Subcutaneous abdominal adipose tissue (tissue), 5 donors: Measurements from ENCODE around the gene OR8B4.
"Not testable (repeated sequence)": the region's sequence is repeated elsewhere in the genome, so short reads cannot be mapped to it uniquely, and the experiment has no call there.

ENCODE experiments used
- H3K27ac ChIP-seq: one replicate; pipeline ENCODE4 v1.7.0; 2013; ENCODE audit warnings: low read depth, mild to moderate bottlenecking, inconsistent platforms, low read length, moderate library complexity
- H3K27me3 ChIP-seq, 5 donors: one replicate each; pipeline ENCODE4 v1.7.0; 2013; ENCODE audit warnings: low read length in 5 of 5, inconsistent platforms in 1 of 5; ENCODE audit not compliant: control insufficient read depth in 5 of 5, insufficient read depth in 4 of 5
- H3K36me3 ChIP-seq, 5 donors: one replicate each; pipeline ENCODE4 v1.7.0; 2013; ENCODE audit warnings: low read length in 5 of 5; ENCODE audit not compliant: control insufficient read depth in 5 of 5, insufficient read depth in 5 of 5
- H3K4me1 ChIP-seq, 5 donors: one replicate each; pipeline ENCODE4 v1.7.0; 2013; ENCODE audit warnings: low read length in 5 of 5, mild to moderate bottlenecking in 3 of 5, moderate library complexity in 1 of 5; ENCODE audit not compliant: control insufficient read depth in 5 of 5, insufficient read depth in 5 of 5
- H3K4me3 ChIP-seq, 5 donors: one replicate each; pipeline ENCODE4 v1.7.0; 2013; ENCODE audit warnings: low read length in 5 of 5, low read depth in 1 of 5
- H3K9ac ChIP-seq, 5 donors: one replicate each; pipeline ENCODE4 v1.7.0; 2013; ENCODE audit warnings: low read length in 5 of 5, mild to moderate bottlenecking in 4 of 5, moderate library complexity in 3 of 5
- H3K9me3 ChIP-seq, 5 donors: one replicate each; pipeline ENCODE4 v1.7.0; 2013; ENCODE audit warnings: low read length in 5 of 5; ENCODE audit not compliant: control insufficient read depth in 5 of 5
- donor health status: healthy.
- donor health status: healthy.
- donor health status: healthy.
- donor health status: healthy.
- donor health status: healthy.

OR8B4 gene

GRCh38 chr11:124421043-124421442 lies 3.6 kb downstream of the OR8B4 start:
- no peaks in the 10 kb centered on the region for H3K9me3 ChIP-seq
- H3K27me3 ChIP-seq, result peaks cover 0 to 6% (median 0%) of the 10 kb centered on the region in 5 donors
- H3K4me3 ChIP-seq, result no peak overlapping the region
- H3K4me1 ChIP-seq, result no peaks in the 10 kb centered on the region
- H3K36me3 ChIP-seq, result no peaks in the 10 kb centered on the region
- no peak overlapping the region for H3K27ac ChIP-seq
- H3K9ac ChIP-seq, result no peak overlapping the region

GRCh38 chr11:124415356-124415923 lies 9.2 kb downstream of the OR8B4 start:
- H3K9ac ChIP-seq, result no peak overlapping the region
- no peaks in the 10 kb centered on the region for H3K4me1 ChIP-seq
- peaks cover 0 to 7% (median 4%) of the 10 kb centered on the region in 5 donors for H3K27me3 ChIP-seq
- no peak overlapping the region for H3K4me3 ChIP-seq
- no peaks in the 10 kb centered on the region for H3K36me3 ChIP-seq
- no peak overlapping the region for H3K27ac ChIP-seq
- no peaks in the 10 kb centered on the region for H3K9me3 ChIP-seq

- Histone ChIP-seq H3K9ac (no peak overlapping the region), H3K9me3 (no peaks in the 10 kb centered on the region), H3K27ac (no peak overlapping the region), H3K4me1 (peaks cover 0 to 8% (median 0%) of the 10 kb centered on the region in 5 donors), H3K27me3 (peaks cover 0 to 6% (median 4%) of the 10 kb centered on the region in 5 donors), H3K36me3 (no peaks in the 10 kb centered on the region), H3K4me3 (no peak overlapping the region)
These were observed 14.8 kb downstream of the OR8B4 start for GRCh38 chr11:124409906-124410305.

- no peaks in the 10 kb centered on the region for H3K36me3 ChIP-seq
- H3K27ac ChIP-seq, result no peak overlapping the region
- no peaks in the 10 kb centered on the region for H3K9me3 ChIP-seq
- H3K4me3 ChIP-seq, result no peak overlapping the region
- H3K9ac ChIP-seq, result no peak overlapping the region
- peaks cover 0 to 3% (median 0%) of the 10 kb centered on the region in 5 donors for H3K27me3 ChIP-seq
- peaks cover 0 to 8% (median 0%) of the 10 kb centered on the region in 5 donors for H3K4me1 ChIP-seq
These were observed 19.1 kb downstream of the OR8B4 start for GRCh38 chr11:124405581-124405980.

- not testable (repeated sequence) for H3K4me1 ChIP-seq, H3K4me3 ChIP-seq, H3K27me3 ChIP-seq, H3K36me3 ChIP-seq, H3K9me3 ChIP-seq, H3K27ac ChIP-seq, H3K9ac ChIP-seq
These were observed 21.5 kb downstream of the OR8B4 start for GRCh38 chr11:124403186-124403585.

GRCh38 chr11:124402326-124402922 lies 22.2 kb downstream of the OR8B4 start:
- Histone ChIP-seq H3K9me3 (no peaks in the 10 kb centered on the region), H3K9ac (no peak overlapping the region), H3K4me1 (peaks cover 0 to 8% (median 0%) of the 10 kb centered on the region in 5 donors)

GRCh38 chr11:124398924-124399323 lies 25.7 kb downstream of the OR8B4 start, which contains the start of gene OR8B3:
Gene OR8B3, minus strand, starts transcription at chr11:124399024. Its CDS starts 1,673 bp downstream, at chr11:124397351.
- no peak within 1 kb of the TSS for H3K4me3 ChIP-seq
- no peak within 1 kb of the TSS for H3K9ac ChIP-seq
- H3K9me3 ChIP-seq, result no peaks in the 10 kb centered on the region
- H3K36me3 ChIP-seq, result no peaks in the 10 kb centered on the region
- no peaks in the 10 kb centered on the region for H3K4me1 ChIP-seq
- no peak within 1 kb of the TSS for H3K27ac ChIP-seq
- H3K27me3 ChIP-seq, result no peaks in the 10 kb centered on the region

More at GRCh38 chr11:124402326-124402922, 22.2 kb downstream of the OR8B4 start:
- Histone ChIP-seq H3K27ac (no peak overlapping the region), H3K36me3 (no peaks in the 10 kb centered on the region), H3K4me3 (no peak overlapping the region), H3K27me3 (no peaks in the 10 kb centered on the region)

GRCh38 chr11:124396847-124397246 lies 27.8 kb downstream of the OR8B4 start:
- not testable (repeated sequence) for H3K36me3 ChIP-seq, H3K4me3 ChIP-seq, H3K9ac ChIP-seq, H3K27ac ChIP-seq, H3K4me1 ChIP-seq, H3K27me3 ChIP-seq, H3K9me3 ChIP-seq

- Histone ChIP-seq H3K36me3 (no peaks in the 10 kb centered on the region), H3K27ac (no peak overlapping the region), H3K9ac (no peak overlapping the region), H3K4me1 (no peaks in the 10 kb centered on the region), H3K9me3 (no peaks in the 10 kb centered on the region), H3K27me3 (no peaks in the 10 kb centered on the region), H3K4me3 (no peak overlapping the region)
These were observed 30.3 kb downstream of the OR8B4 start for GRCh38 chr11:124394408-124394807.

GRCh38 chr11:124384399-124384798 lies 40.3 kb downstream of the OR8B4 start, which contains the start of gene OR8B2:
Gene OR8B2, minus strand, starts transcription at chr11:124384499. Its CDS starts 1,156 bp downstream, at chr11:124383343.
- H3K9ac ChIP-seq, result no peak within 1 kb of the TSS
- H3K9me3 ChIP-seq, result no peaks in the 10 kb centered on the region
- H3K36me3 ChIP-seq, result no peaks in the 10 kb centered on the region
- H3K27me3 ChIP-seq, result no peaks in the 10 kb centered on the region
- no peak within 1 kb of the TSS for H3K4me3 ChIP-seq
- H3K4me1 ChIP-seq, result no peaks in the 10 kb centered on the region
- H3K27ac ChIP-seq, result no peak within 1 kb of the TSS
